ENCODE data around the gene MAPK8IP3. TPM values are rescaled to one million over a fixed set of nuclear protein-coding genes. Genes with fewer than 3 reads are reported as not detected.

Gene MAPK8IP3
- total and polyA plus RNA-seq, 9 of the 15 experiments (the other 6 are each of a cell fraction or from before 2014, with no cell fraction given), result 0.17 to 58.7 (median 16.7) TPM

DNA sequence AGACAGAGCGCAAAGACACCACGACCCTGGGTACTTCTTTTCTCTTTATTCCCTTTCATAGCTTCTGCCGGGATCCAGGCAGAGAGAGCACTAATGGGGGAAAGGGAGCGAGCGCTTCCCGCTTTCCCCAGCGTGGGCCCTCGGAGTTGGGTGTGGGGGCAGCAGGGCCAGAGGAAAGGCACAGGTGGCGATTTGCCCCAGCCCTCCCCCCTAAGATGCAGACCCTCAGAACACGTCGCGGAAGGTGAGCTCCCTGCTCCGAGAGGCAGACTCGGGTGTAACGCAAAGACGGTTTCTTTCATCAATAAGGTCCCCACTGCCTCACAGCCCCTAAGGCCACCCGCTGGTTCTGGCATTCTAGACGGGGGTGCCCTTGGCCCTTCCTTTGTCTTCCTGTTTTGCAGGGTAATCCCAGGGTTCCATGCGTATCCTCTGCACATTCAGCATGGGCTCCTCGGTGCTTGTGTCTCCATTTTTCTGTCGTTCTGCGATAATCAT, 65.9 kb downstream of the MAPK8IP3 start (continued):
- TF ChIP-seq, protein P1, sequence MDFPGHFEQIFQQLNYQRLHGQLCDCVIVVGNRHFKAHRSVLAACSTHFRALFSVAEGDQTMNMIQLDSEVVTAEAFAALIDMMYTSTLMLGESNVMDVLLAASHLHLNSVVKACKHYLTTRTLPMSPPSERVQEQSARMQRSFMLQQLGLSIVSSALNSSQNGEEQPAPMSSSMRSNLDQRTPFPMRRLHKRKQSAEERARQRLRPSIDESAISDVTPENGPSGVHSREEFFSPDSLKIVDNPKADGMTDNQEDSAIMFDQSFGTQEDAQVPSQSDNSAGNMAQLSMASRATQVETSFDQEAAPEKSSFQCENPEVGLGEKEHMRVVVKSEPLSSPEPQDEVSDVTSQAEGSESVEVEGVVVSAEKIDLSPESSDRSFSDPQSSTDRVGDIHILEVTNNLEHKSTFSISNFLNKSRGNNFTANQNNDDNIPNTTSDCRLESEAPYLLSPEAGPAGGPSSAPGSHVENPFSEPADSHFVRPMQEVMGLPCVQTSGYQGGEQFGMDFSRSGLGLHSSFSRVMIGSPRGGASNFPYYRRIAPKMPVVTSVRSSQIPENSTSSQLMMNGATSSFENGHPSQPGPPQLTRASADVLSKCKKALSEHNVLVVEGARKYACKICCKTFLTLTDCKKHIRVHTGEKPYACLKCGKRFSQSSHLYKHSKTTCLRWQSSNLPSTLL (IDR thresholded peaks at IDR 0.05), result no peak
- TF ChIP-seq MAZ (CRISPR knock-in tag; conservative IDR thresholded peaks at IDR 0.05 in 1 of 2, IDR thresholded peaks at IDR 0.05 in 1 of 2), result peak in 1 of 2 experiments; percentile 36; a peak in 2 of 4 replicates
- TF ChIP-seq STAG1 (CRISPR knock-in tag; IDR thresholded peaks at IDR 0.05; ENCODE audit: borderline replicate concordance), result 0 out of 2 replicates have a peak, but pooled peaks have one; percentile 9
- TF ChIP-seq KDM1A (IDR thresholded peaks at IDR 0.05), result no peak
- peak in 1 of 3 experiments; percentile 33 for TF ChIP-seq YY1 (IDR thresholded peaks at IDR 0.05; ENCODE audit: borderline replicate concordance in 1 of 3, control insufficient read depth in 1 of 3, extremely low read depth in 1 of 3, insufficient read depth in 3 of 3, insufficient read length in 1 of 3, insufficient replicate concordance in 2 of 3, low read depth in 1 of 3, low read length in 2 of 3)
- TF ChIP-seq, protein P2, sequence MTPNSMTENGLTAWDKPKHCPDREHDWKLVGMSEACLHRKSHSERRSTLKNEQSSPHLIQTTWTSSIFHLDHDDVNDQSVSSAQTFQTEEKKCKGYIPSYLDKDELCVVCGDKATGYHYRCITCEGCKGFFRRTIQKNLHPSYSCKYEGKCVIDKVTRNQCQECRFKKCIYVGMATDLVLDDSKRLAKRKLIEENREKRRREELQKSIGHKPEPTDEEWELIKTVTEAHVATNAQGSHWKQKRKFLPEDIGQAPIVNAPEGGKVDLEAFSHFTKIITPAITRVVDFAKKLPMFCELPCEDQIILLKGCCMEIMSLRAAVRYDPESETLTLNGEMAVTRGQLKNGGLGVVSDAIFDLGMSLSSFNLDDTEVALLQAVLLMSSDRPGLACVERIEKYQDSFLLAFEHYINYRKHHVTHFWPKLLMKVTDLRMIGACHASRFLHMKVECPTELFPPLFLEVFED (CRISPR knock-in tag; conservative IDR thresholded peaks at IDR 0.05), result no peak
- no peak for TF ChIP-seq SP2 (IDR thresholded peaks at IDR 0.05; ENCODE audit: extremely low read depth, low read depth, low read length, poor library complexity, severe bottlenecking)
- no peak for TF ChIP-seq ZNF175 (CRISPR knock-in tag; IDR thresholded peaks at IDR 0.05; ENCODE audit: low read depth)
- no peak for TF ChIP-seq ZNF76 (CRISPR knock-in tag; IDR thresholded peaks at IDR 0.05; ENCODE audit: borderline replicate concordance)
- TF ChIP-seq EP400 (IDR thresholded peaks at IDR 0.05), result no peak; the same call in 1 of the 2 replicates
- TF ChIP-seq BDP1 (IDR thresholded peaks at IDR 0.05; ENCODE audit: insufficient read depth, insufficient read length), result no peak
- TF ChIP-seq PRPF4 (IDR thresholded peaks at IDR 0.05; ENCODE audit: insufficient read depth, low read depth, low read length, poor library complexity, severe bottlenecking), result no peak
- TF ChIP-seq, protein P3, sequence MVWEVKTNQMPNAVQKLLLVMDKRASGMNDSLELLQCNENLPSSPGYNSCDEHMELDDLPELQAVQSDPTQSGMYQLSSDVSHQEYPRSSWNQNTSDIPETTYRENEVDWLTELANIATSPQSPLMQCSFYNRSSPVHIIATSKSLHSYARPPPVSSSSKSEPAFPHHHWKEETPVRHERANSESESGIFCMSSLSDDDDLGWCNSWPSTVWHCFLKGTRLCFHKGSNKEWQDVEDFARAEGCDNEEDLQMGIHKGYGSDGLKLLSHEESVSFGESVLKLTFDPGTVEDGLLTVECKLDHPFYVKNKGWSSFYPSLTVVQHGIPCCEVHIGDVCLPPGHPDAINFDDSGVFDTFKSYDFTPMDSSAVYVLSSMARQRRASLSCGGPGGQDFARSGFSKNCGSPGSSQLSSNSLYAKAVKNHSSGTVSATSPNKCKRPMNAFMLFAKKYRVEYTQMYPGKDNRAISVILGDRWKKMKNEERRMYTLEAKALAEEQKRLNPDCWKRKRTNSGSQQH (CRISPR knock-in tag; IDR thresholded peaks at IDR 0.05), result no peak
- TF ChIP-seq, protein P4, sequence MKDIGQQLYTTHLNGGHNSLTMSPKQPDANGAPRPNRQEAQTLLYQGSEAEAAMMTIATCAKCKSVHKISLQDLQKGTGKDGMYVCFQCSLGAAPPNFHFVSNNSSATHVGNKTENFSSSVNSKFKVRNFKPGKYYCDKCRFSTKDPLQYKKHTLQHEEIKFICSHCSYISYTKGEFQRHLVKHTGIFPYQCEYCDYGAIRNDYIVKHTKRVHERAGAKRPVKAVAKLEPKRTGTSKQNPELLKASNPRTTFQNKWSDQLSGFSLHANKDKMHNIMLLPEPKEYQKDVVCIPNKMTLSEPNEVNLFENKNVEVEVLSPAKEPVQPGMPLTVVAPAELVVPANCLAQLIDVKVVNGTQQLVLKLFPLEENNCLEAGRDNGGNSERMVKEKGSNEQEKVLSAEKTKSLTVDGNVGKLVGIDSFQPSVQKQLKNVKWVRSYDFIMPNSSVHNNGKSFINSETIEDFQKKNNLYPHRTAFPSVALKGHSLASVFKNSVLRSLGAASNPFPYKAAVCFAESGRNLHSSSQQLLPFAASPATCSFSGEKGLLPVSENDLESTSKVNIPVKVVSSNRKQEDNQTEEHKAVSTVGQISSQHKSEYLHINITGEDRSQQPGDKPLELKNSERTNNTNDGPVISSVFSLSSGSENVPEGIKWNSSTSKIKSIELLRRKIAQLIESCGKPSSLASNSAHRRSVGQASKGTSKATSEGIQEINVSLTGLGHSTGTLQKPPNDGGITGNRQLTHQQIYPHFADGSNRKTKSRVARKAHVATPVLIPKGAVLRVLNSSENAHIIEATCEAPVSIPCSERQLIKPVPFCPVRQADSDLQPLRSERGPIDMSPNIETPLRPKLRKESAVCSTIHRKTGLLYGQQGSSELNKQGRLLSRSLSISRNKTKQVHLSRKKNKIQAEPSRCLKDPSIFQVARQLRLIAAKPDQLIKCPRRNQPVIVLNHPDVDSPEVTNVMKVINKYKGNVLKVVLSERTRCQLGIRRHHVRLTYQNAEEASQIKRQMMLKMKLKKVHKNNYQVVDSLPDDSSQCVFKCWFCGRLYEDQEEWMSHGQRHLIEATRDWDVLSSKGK (CRISPR knock-in tag; IDR thresholded peaks at IDR 0.05), result no peak
- TF ChIP-seq CXXC5 (CRISPR knock-in tag; IDR thresholded peaks at IDR 0.05), result no peak; the same call in 1 of the 2 replicates
